WTC11 (cell line): ENCODE measurements around the gene TMEM178B.

Experiments used
- AR ChIP-seq: fragments of 250-450 bp; sonication (Bioruptor Pico); IDR thresholded peaks from 2 replicates; pipeline ENCODE4 v1.9.0; 2021; ENCODE audit warnings: mild to moderate bottlenecking
- CTCF ChIP-seq: fragments of 200-600 bp; IDR thresholded peaks from 2 replicates; pipeline ENCODE4 v1.8.0; 2022; ENCODE audit warnings: antibody characterized with exemption
- STAT6 ChIP-seq: sonication (generic); formaldehyde crosslinking; conservative IDR thresholded peaks from 2 replicates; pipeline ENCODE4 v1.8.1; 2023; ENCODE audit warnings: mild to moderate bottlenecking, low read depth, missing genetic modification reagents, moderate library complexity
- ZNF512 ChIP-seq: sonication (generic); formaldehyde crosslinking; IDR thresholded peaks from 2 replicates; pipeline ENCODE4 v1.8.1; 2022; ENCODE audit warnings: missing genetic modification reagents, borderline replicate concordance

GRCh38 chr7:141344153-141344935 is 270.5 kb downstream of the TMEM178B start:
- TF ChIP-seq AR (CRISPR knock-in tag) (no peak), ZNF512 (no peak), STAT6 (no peak), CTCF (no peak)
